ENCODE measurements around the gene XAGE3. TPM values are rescaled to one million over a fixed set of nuclear protein-coding genes. Genes with fewer than 3 reads are reported as not detected.
A peak's percentile ranks its signal among the peaks of the same experiment; 100 is the strongest.
"Not testable (repeated sequence)": the region's sequence is repeated elsewhere in the genome, so short reads cannot be mapped to it uniquely, and the experiment has no call there.

The XAGE3 gene
- total RNA-seq, 6 donors from 2014 or later, result not detected

DNA sequence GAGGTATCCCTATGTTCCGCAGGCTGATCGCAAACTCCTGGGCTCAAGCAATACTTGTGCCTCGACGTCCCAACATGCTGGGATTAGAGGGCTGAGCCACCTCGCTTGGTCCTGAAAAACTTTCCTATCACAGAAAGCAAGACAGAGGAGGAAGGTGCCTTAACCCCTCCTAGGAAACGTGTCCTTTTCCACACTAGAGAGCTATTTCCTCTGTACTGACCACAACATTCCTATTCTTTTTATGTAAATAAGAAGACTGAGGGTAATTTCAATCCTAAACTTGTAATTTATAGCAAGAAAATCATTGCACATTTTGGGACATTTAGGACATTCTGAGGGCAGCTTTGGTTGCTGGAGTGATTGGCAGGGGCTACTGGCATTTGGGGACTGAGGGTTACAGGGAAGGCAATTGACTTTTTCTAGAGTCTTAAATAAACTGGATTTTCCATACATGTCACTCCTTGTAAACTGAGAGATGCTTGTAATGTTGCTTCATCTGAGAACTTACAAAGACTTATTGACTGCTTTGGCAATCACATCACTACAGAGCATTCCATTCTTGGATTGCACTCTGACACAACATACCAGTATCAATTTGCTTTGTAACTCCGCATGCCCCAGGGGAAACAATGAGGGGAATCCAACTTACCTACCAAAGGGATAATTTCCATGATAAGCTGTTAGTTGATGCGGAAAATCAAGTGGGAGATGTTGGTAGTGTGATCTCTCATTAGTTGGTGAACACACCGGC, 15.6 kb downstream of the XAGE3 start:
- no peak overlapping the region for H3K4me3 ChIP-seq
- WGBS, 2 donors, result 74 to 90% methylated on average over 7 to 9 of the region's 9 CpGs
- TF ChIP-seq POLR2A (IDR thresholded peaks at IDR 0.05), result no peak
- no peak for TF ChIP-seq POLR2AphosphoS5 (IDR thresholded peaks at IDR 0.05)
- TF ChIP-seq, protein P1, sequence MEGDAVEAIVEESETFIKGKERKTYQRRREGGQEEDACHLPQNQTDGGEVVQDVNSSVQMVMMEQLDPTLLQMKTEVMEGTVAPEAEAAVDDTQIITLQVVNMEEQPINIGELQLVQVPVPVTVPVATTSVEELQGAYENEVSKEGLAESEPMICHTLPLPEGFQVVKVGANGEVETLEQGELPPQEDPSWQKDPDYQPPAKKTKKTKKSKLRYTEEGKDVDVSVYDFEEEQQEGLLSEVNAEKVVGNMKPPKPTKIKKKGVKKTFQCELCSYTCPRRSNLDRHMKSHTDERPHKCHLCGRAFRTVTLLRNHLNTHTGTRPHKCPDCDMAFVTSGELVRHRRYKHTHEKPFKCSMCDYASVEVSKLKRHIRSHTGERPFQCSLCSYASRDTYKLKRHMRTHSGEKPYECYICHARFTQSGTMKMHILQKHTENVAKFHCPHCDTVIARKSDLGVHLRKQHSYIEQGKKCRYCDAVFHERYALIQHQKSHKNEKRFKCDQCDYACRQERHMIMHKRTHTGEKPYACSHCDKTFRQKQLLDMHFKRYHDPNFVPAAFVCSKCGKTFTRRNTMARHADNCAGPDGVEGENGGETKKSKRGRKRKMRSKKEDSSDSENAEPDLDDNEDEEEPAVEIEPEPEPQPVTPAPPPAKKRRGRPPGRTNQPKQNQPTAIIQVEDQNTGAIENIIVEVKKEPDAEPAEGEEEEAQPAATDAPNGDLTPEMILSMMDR (IDR thresholded peaks at IDR 0.05), result no peak
- no peak for TF ChIP-seq EP300 (IDR thresholded peaks at IDR 0.05)
- no peak for ATAC-seq (ENCODE audit: low FRiP score in 2 of 2)
- no peak for DNase-seq
- peaks cover 0 to 8% (median 0%) of the 10 kb centered on the region in 4 donors for H3K9me3 ChIP-seq
- no peaks in the 10 kb centered on the region for H3K36me3 ChIP-seq
- H3K4me1 ChIP-seq, result no peaks in the 10 kb centered on the region
- no peaks in the 10 kb centered on the region for H3K27me3 ChIP-seq
- no peak overlapping the region for H3K27ac ChIP-seq

DNA sequence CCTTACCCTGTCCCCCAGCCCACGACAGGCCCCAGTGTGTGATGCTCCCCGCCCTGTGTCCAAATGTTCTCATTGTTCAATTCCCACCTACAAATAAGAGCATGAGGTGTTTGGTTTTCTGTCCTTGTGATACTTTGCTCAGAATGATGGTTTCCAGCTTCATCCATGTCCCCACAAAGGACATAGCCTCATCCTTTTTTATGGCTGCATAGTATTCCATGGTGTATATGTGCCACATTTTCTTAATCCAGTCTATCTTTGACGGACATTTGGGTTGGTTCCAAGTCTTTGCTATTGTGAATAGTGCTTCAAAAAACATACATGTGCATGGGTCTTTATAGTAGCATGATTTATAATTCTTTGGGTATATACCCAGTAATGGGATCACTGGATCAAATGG, 24.3 kb downstream of the XAGE3 start:
- not testable (repeated sequence) for H3K27me3 ChIP-seq; H3K4me1 ChIP-seq; H3K9me3 ChIP-seq; DNase-seq; H3K4me3 ChIP-seq; H3K36me3 ChIP-seq; ATAC-seq (ENCODE audit: low FRiP score in 2 of 2); H3K27ac ChIP-seq
- WGBS, 2 donors, result 75 to 93% methylated on average over 3 of the region's 3 CpGs

DNA sequence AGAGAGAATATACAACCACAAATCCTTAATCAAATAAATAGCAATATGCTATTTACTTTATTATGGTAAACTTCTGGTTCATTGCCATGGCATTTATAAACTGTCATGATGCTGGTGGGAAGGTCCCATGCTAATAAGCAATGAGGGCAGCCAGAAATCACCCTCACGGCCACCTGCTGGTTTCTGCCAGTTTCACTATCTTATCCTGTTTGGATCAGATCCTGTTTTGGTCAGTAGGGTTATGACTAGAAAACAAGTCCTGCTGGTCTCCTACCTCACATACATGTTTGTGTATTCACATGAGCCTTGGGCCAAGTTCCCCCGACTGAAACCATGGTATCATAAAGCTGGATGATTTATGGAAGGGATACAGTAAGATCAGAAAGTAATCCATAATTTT, 28.7 kb downstream of the XAGE3 start:
- DNase-seq (no peak), ATAC-seq (ENCODE audit: low FRiP score in 2 of 2) (no peak)
- no peak overlapping the region for H3K4me3 ChIP-seq
- no peaks in the 10 kb centered on the region for H3K36me3 ChIP-seq
- H3K4me1 ChIP-seq, result no peaks in the 10 kb centered on the region
- no peaks in the 10 kb centered on the region for H3K27me3 ChIP-seq
- peaks cover 0 to 5% (median 0%) of the 10 kb centered on the region in 4 donors for H3K9me3 ChIP-seq
- 58 to 72% methylated on average over 2 of the region's 2 CpGs for WGBS, 2 donors
- no peak overlapping the region for H3K27ac ChIP-seq
- TF ChIP-seq POLR2A (IDR thresholded peaks at IDR 0.05), result no peak
- TF ChIP-seq, protein P1 (IDR thresholded peaks at IDR 0.05), result no peak

DNA sequence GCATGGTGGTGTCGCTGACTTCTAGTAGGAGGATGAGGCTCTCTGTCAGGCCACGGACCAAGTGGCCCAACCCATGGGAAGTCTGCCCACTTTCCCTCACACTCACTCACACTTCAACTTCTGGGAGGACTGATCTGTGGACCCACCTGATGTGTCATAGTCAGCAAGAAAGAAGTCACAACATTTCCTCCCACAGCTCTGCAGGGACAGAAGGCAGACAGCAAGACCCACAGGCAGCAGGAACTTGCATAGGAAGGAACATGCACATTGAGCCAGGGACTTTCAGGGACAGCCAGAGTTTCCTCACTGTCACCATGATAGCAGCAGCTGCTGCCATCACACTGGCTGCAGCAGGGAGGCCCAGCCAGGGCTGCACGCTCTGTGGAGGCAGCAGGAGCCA, 37.3 kb downstream of the XAGE3 start:
- no peaks in the 10 kb centered on the region for H3K9me3 ChIP-seq
- 47 to 75% methylated on average over 2 of the region's 3 CpGs for WGBS, 2 donors
- H3K4me1 ChIP-seq, result no peaks in the 10 kb centered on the region
- H3K27ac ChIP-seq, result no peak overlapping the region
- H3K36me3 ChIP-seq, result no peaks in the 10 kb centered on the region
- DNase-seq, result no peak
- TF ChIP-seq POLR2A (IDR thresholded peaks at IDR 0.05) (no peak), POLR2AphosphoS5 (IDR thresholded peaks at IDR 0.05) (no peak), EP300 (IDR thresholded peaks at IDR 0.05) (no peak)
- TF ChIP-seq, protein P1 (IDR thresholded peaks at IDR 0.05), result no peak
- ATAC-seq (ENCODE audit: low FRiP score in 2 of 2), result peak in 1 of 2 donors; percentile 22
- H3K4me3 ChIP-seq, result no peak overlapping the region
- H3K27me3 ChIP-seq, result no peaks in the 10 kb centered on the region

DNA sequence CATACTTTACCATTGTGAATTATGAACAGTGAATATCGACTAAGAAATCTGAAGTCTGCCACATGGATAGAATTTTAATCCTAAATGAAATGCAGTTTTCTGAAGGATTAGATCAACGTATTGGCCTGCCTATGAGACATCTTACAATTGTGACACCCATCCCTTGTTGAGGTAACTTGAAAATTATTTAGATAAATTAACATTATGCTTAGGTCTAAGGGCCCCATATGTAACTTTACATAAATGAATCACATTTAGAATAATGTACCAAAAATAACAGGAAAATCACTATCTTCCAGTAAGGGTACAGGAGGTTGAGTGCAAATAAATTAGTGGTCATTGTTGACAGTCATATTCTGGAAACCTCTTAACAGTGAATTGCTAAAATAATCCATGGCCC, 43.3 kb downstream of the XAGE3 start:
- Histone ChIP-seq H3K27ac (no peak overlapping the region), H3K27me3 (no peaks in the 10 kb centered on the region), H3K36me3 (no peaks in the 10 kb centered on the region), H3K4me1 (no peaks in the 10 kb centered on the region), H3K9me3 (no peaks in the 10 kb centered on the region), H3K4me3 (no peak overlapping the region)
- ATAC-seq (ENCODE audit: low FRiP score in 2 of 2) (no peak), DNase-seq (no peak)
- no peak for TF ChIP-seq POLR2AphosphoS5 (IDR thresholded peaks at IDR 0.05)
- WGBS, 2 donors, result 48 to 81% methylated on average over 2 of the region's 2 CpGs

GRCh38 chrX:52821079-52821760, 46.7 kb downstream of the XAGE3 start:
- WGBS, 2 donors, result 79 to 87% methylated on average over 9 to 11 of the region's 11 CpGs
- ATAC-seq (ENCODE audit: low FRiP score in 2 of 2) (no peak), DNase-seq (no peak)
- Histone ChIP-seq H3K4me3 (no peak overlapping the region), H3K4me1 (no peaks in the 10 kb centered on the region), H3K36me3 (no peaks in the 10 kb centered on the region), H3K27ac (no peak overlapping the region), H3K27me3 (no peaks in the 10 kb centered on the region), H3K9me3 (no peaks in the 10 kb centered on the region)
- TF ChIP-seq EP300 (IDR thresholded peaks at IDR 0.05), result no peak
- TF ChIP-seq POLR2AphosphoS5 (IDR thresholded peaks at IDR 0.05), result no peak
- no peak for TF ChIP-seq POLR2A (IDR thresholded peaks at IDR 0.05)
- TF ChIP-seq, protein P1 (IDR thresholded peaks at IDR 0.05), result no peak
